Measurements from ENCODE around the gene ZNF598. TPM values are rescaled to one million over a fixed set of nuclear protein-coding genes. Genes with fewer than 3 reads are reported as not detected.
"Not testable (repeated sequence)": the region's sequence is repeated elsewhere in the genome, so short reads cannot be mapped to it uniquely, and the experiment has no call there.

Gene ZNF598
- total RNA-seq, 1 donor from 2014 or later = 50.5 TPM

GRCh38 chr16:1977875-1978268, 31.7 kb downstream of the ZNF598 start:
- no peak for DNase-seq (ENCODE audit: low spot score)

GRCh38 chr16:1976951-1977874, 32.4 kb downstream of the ZNF598 start:
- DNase-seq (ENCODE audit: low spot score) = no peak

GRCh38 chr16:1976216-1976520, 33.5 kb downstream of the ZNF598 start:
- no peak for DNase-seq (ENCODE audit: low spot score)

- no peak for DNase-seq (ENCODE audit: low spot score)
Measured at GRCh38 chr16:1975432-1976215, 34.0 kb downstream of the ZNF598 start.

GRCh38 chr16:1974157-1975070, 35.2 kb downstream of the ZNF598 start:
- DNase-seq (ENCODE audit: low spot score) = no peak

GRCh38 chr16:1973461-1974156, 36.0 kb downstream of the ZNF598 start:
- DNase-seq (ENCODE audit: low spot score) = no peak

GRCh38 chr16:1972490-1972877, 37.1 kb downstream of the ZNF598 start:
- no peak for DNase-seq (ENCODE audit: low spot score)

- DNase-seq (ENCODE audit: low spot score) = peak; percentile 98
Measured at GRCh38 chr16:1971796-1972489, 37.7 kb downstream of the ZNF598 start, which contains the start of gene TBL3. TBL3 (plus strand) TSS chr16:1972053; CDS start chr16:1972165, 112 bp downstream.

- no peak for DNase-seq (ENCODE audit: low spot score)
Measured at GRCh38 chr16:1968146-1968953, 41.3 kb downstream of the ZNF598 start.

- DNase-seq (ENCODE audit: low spot score) = no peak
Measured at GRCh38 chr16:1966460-1966859, 43.2 kb downstream of the ZNF598 start, which contains the start of gene RNF151. RNF151 (plus strand) TSS chr16:1966856; CDS start chr16:1966882, 26 bp downstream.

- DNase-seq (ENCODE audit: low spot score) = no peak
Measured at GRCh38 chr16:1965396-1966001, 44.1 kb downstream of the ZNF598 start.

GRCh38 chr16:1964506-1965395, 44.9 kb downstream of the ZNF598 start, which contains the start of gene RPS2:
RPS2 (minus strand) TSS chr16:1964826; CDS start chr16:1964625, 201 bp downstream.
- peak; percentile 100 for DNase-seq (ENCODE audit: low spot score)

GRCh38 chr16:1963806-1964505, 45.7 kb downstream of the ZNF598 start:
- DNase-seq (ENCODE audit: low spot score) = no peak

- DNase-seq (ENCODE audit: low spot score) = not testable (repeated sequence)
Measured at GRCh38 chr16:1962161-1963153, 47.2 kb downstream of the ZNF598 start.

GRCh38 chr16:1961651-1962067, 48.0 kb downstream of the ZNF598 start:
- DNase-seq (ENCODE audit: low spot score) = no peak
